Stimulated activated naive CD8-positive, alpha-beta T cell treated with anti-CD3 and anti-CD28 coated beads, Interleukin-15, Interleukin-2, amounts not matched to agents 100 U/mL and 50 U/mL, for 24 hours (primary cell): ENCODE measurements around the gene LRP4.
"Not testable (repeated sequence)": the region's sequence is repeated elsewhere in the genome, so short reads cannot be mapped to it uniquely, and the experiment has no call there.

ENCODE experiments used
- ATAC-seq: fragments of 150-1000 bp; cut with Tn5 transposase; one replicate; pipeline ENCODE4 v1.10.0; 2021
- DNase-seq: peaks from one replicate; pipeline ENCODE4 v3.0.0; 2021

The LRP4 gene

GRCh38 chr11:46918083-46918787 is at the start of gene LRP4:
TSS of gene LRP4 (minus strand) at chr11:46918550. CDS start at chr11:46918379, 171 bp downstream.
- peak; percentile 65 for DNase-seq

GRCh38 chr11:46967962-46968361 is 49.6 kb upstream of the LRP4 start:
- ATAC-seq = no peak
- DNase-seq = no peak

More at GRCh38 chr11:46918083-46918787, at the start of gene LRP4:
- peak; percentile 65 for ATAC-seq

- DNase-seq (no peak), ATAC-seq (no peak)
Observed at GRCh38 chr11:46966773-46967172, 48.4 kb upstream of the LRP4 start.

- DNase-seq (no peak), ATAC-seq (no peak)
Observed at GRCh38 chr11:46963844-46964243, 45.5 kb upstream of the LRP4 start.

GRCh38 chr11:46961886-46962285 is 43.5 kb upstream of the LRP4 start:
- not testable (repeated sequence) for ATAC-seq, DNase-seq

- ATAC-seq = no peak
Observed at GRCh38 chr11:46961041-46961440, 42.7 kb upstream of the LRP4 start.

GRCh38 chr11:46958777-46959176 is 40.4 kb upstream of the LRP4 start:
- DNase-seq (no peak), ATAC-seq (no peak)

More at GRCh38 chr11:46961041-46961440, 42.7 kb upstream of the LRP4 start:
- DNase-seq = no peak

- no peak for ATAC-seq
Observed at GRCh38 chr11:46953093-46953492, 34.7 kb upstream of the LRP4 start.

GRCh38 chr11:46952553-46952952 is 34.2 kb upstream of the LRP4 start:
- ATAC-seq (no peak), DNase-seq (no peak)

More at GRCh38 chr11:46953093-46953492, 34.7 kb upstream of the LRP4 start:
- no peak for DNase-seq

- DNase-seq (no peak), ATAC-seq (no peak)
Observed at GRCh38 chr11:46951864-46952263, 33.5 kb upstream of the LRP4 start.

- DNase-seq = no peak
- no peak for ATAC-seq
Observed at GRCh38 chr11:46949297-46949696, 30.9 kb upstream of the LRP4 start.

- no peak for ATAC-seq
- no peak for DNase-seq
Observed at GRCh38 chr11:46948378-46949131, 30.2 kb upstream of the LRP4 start.

GRCh38 chr11:46947399-46948077 is 29.2 kb upstream of the LRP4 start:
- DNase-seq (no peak), ATAC-seq (no peak)

GRCh38 chr11:46944356-46945075 is 26.2 kb upstream of the LRP4 start:
- DNase-seq (no peak), ATAC-seq (peak; percentile 57)

- DNase-seq (no peak), ATAC-seq (no peak)
Observed at GRCh38 chr11:46942172-46942571, 23.8 kb upstream of the LRP4 start.

- peak; percentile 97 for ATAC-seq
- DNase-seq = peak; percentile 96
Observed at GRCh38 chr11:46936138-46937110, 18.1 kb upstream of the LRP4 start, which contains the start of gene CSTPP1. TSS of gene CSTPP1 (plus strand) at chr11:46936761. CDS start at chr11:46936806, 45 bp downstream.

- ATAC-seq = peak; percentile 65
- DNase-seq = no peak
Observed at GRCh38 chr11:46930089-46930488, 11.7 kb upstream of the LRP4 start.

GRCh38 chr11:46928701-46929100 is 10.4 kb upstream of the LRP4 start:
- not testable (repeated sequence) for ATAC-seq, DNase-seq

- not testable (repeated sequence) for DNase-seq, ATAC-seq
Observed at GRCh38 chr11:46927928-46928327, 9.6 kb upstream of the LRP4 start.

- ATAC-seq = no peak
- no peak for DNase-seq
Observed at GRCh38 chr11:46920755-46921154, 2.4 kb upstream of the LRP4 start.
